NB4 (cell line): ENCODE data around the gene ALPK1.
A peak's percentile ranks its signal among the peaks of the same experiment; 100 is the strongest.
"Not testable (repeated sequence)": the region's sequence is repeated elsewhere in the genome, so short reads cannot be mapped to it uniquely, and the experiment has no call there.

ENCODE experiments used
- DNase-seq: peaks from one replicate; pipeline ENCODE4 v3.0.0; 2010; ENCODE audit warnings: low read depth
- H3K4me3 ChIP-seq: one replicate; pipeline ENCODE4 v1.5.1; 2011; ENCODE audit warnings: mild to moderate bottlenecking, low read depth, low read length, moderate library complexity
- CTCF ChIP-seq: IDR thresholded peaks from one replicate; pipeline ENCODE4 v1.5.1; 2012; ENCODE audit warnings: low read depth, low read length
- MAX ChIP-seq: IDR thresholded peaks from 2 replicates; pipeline ENCODE4 v1.6.1; 2011; ENCODE audit warnings: low read depth, low read length
- MYC ChIP-seq: IDR thresholded peaks from 2 replicates; pipeline ENCODE4 v1.6.1; 2011; ENCODE audit warnings: low read depth, low read length
- POLR2A ChIP-seq: IDR thresholded peaks from 2 replicates; pipeline ENCODE4 v1.6.1; 2011; ENCODE audit warnings: mild to moderate bottlenecking; ENCODE audit not compliant: insufficient read length; ENCODE audit errors: extremely low read depth

ALPK1 gene

GRCh38 chr4:112277220-112277619 is 19.9 kb upstream of the ALPK1 start:
- TF ChIP-seq MAX: no peak
- TF ChIP-seq MYC: no peak
- no peak for TF ChIP-seq POLR2A
- no peak for TF ChIP-seq CTCF
- DNase-seq: no peak

GRCh38 chr4:112277705-112278448 is 19.3 kb upstream of the ALPK1 start:
- DNase-seq: no peak
- TF ChIP-seq POLR2A: no peak
- TF ChIP-seq CTCF: no peak
- no peak for TF ChIP-seq MYC
- TF ChIP-seq MAX: no peak
- H3K4me3 ChIP-seq: no peak overlapping the region

More at GRCh38 chr4:112277220-112277619, 19.9 kb upstream of the ALPK1 start:
- no peak overlapping the region for H3K4me3 ChIP-seq

GRCh38 chr4:112279025-112279881 is 17.9 kb upstream of the ALPK1 start:
- H3K4me3 ChIP-seq: peak overlapping the region; percentile 62
- peak; percentile 79 for DNase-seq
- TF ChIP-seq MYC (no peak), CTCF (no peak), MAX (no peak), POLR2A (no peak)

- peak; percentile 30 for DNase-seq
- no peak for TF ChIP-seq POLR2A
- no peak for TF ChIP-seq CTCF
- no peak for TF ChIP-seq MYC
- TF ChIP-seq MAX: no peak
- H3K4me3 ChIP-seq: peak overlapping the region; percentile 49
Observed at GRCh38 chr4:112279882-112280315, 17.3 kb upstream of the ALPK1 start.

- TF ChIP-seq MAX (no peak), MYC (no peak), POLR2A (no peak), CTCF (no peak)
- no peak overlapping the region for H3K4me3 ChIP-seq
Observed at GRCh38 chr4:112280386-112281056, 16.6 kb upstream of the ALPK1 start.

GRCh38 chr4:112281895-112282398 is 15.2 kb upstream of the ALPK1 start:
- not testable (repeated sequence) for H3K4me3 ChIP-seq, DNase-seq

More at GRCh38 chr4:112280386-112281056, 16.6 kb upstream of the ALPK1 start:
- DNase-seq: peak; percentile 36
